ENCODE measurements around the gene ALDH2. TPM values are rescaled to one million over a fixed set of nuclear protein-coding genes. Genes with fewer than 3 reads are reported as not detected.
"Not testable (repeated sequence)": the region's sequence is repeated elsewhere in the genome, so short reads cannot be mapped to it uniquely, and the experiment has no call there.

Gene ALDH2
- 9.7 TPM for polyA plus RNA-seq (2013, experiment 1 of 2)
- 9.5 TPM for polyA plus RNA-seq (2013, experiment 2 of 2)

- H2BK5ac ChIP-seq (ENCODE audit: low read length), result no peak within 1 kb of the TSS
- H2BK15ac ChIP-seq (replicated peaks; ENCODE audit: low read depth), result no peak within 1 kb of the TSS
- H3K4ac ChIP-seq (ENCODE audit: low read depth, low read length), result peak within 1 kb of the TSS; percentile 76
- DNase-seq, result peak; percentile 93
- no peaks in the 10 kb centered on the region for H3K27me3 ChIP-seq (ENCODE audit: insufficient read depth, low read length, poor library complexity)
- peak within 1 kb of the TSS; percentile 99 for H3K4me2 ChIP-seq (ENCODE audit: low read length)
- H3K56ac ChIP-seq (ENCODE audit: low read length), result peak within 1 kb of the TSS; percentile 97
- H3K9ac ChIP-seq (ENCODE audit: low read length), result peak within 1 kb of the TSS; percentile 95
- peak within 1 kb of the TSS; percentile 80 for H3K23ac ChIP-seq (ENCODE audit: low read length)
- H3K36me3 ChIP-seq (ENCODE audit: control insufficient read depth, insufficient read depth, low read length), result no peaks in the 10 kb centered on the region
- peaks cover 2% of the 10 kb centered on the region for H3K79me2 ChIP-seq (ENCODE audit: control insufficient read depth, insufficient read depth, low read length)
- no peak within 1 kb of the TSS for H4K5ac ChIP-seq (ENCODE audit: low read length)
- WGBS (ENCODE audit: extremely low coverage, insufficient coverage, low lambda C conversion rate), result no CpG with 5 or more reads among the region's 73 CpGs
- H3K27ac ChIP-seq (ENCODE audit: low read depth, low read length), result peak within 1 kb of the TSS; percentile 71
- H4K8ac ChIP-seq (ENCODE audit: low read depth, low read length), result no peak within 1 kb of the TSS
- H3K4me3 ChIP-seq (ENCODE audit: low read length), result peak within 1 kb of the TSS; percentile 90
- H2AK5ac ChIP-seq (ENCODE audit: low read length), result peak within 1 kb of the TSS; percentile 92
- peaks cover 8% of the 10 kb centered on the region for H3K4me1 ChIP-seq (ENCODE audit: control insufficient read depth, low read depth, low read length)
- H3K18ac ChIP-seq (ENCODE audit: low read length), result peak within 1 kb of the TSS; percentile 95
- H3K79me1 ChIP-seq (ENCODE audit: low read length), result peaks cover 8% of the 10 kb centered on the region
- no peak within 1 kb of the TSS for H2BK120ac ChIP-seq (ENCODE audit: low read depth, low read length)
Observed at GRCh38 chr12:111766608-111767361, at the start of gene ALDH2. ALDH2 (plus strand) TSS chr12:111766933; CDS start chr12:111766983, 50 bp downstream.

- H2AK5ac ChIP-seq (ENCODE audit: low read length), result not testable (repeated sequence)
Observed at GRCh38 chr12:111719316-111719715, 47.4 kb upstream of the ALDH2 start.

GRCh38 chr12:111720457-111720856, 46.3 kb upstream of the ALDH2 start:
- WGBS (ENCODE audit: extremely low coverage, insufficient coverage, low lambda C conversion rate), result no CpG with 5 or more reads among the region's 6 CpGs
- Histone ChIP-seq H3K27me3 (ENCODE audit: insufficient read depth, low read length, poor library complexity) (no peaks in the 10 kb centered on the region), H3K36me3 (ENCODE audit: control insufficient read depth, insufficient read depth, low read length) (no peaks in the 10 kb centered on the region), H3K4me2 (ENCODE audit: low read length) (no peak overlapping the region), H4K8ac (ENCODE audit: low read depth, low read length) (no peak overlapping the region), H3K23ac (ENCODE audit: low read length) (no peak overlapping the region), H3K27ac (ENCODE audit: low read depth, low read length) (no peak overlapping the region), H2BK5ac (ENCODE audit: low read length) (no peak overlapping the region), H2BK120ac (ENCODE audit: low read depth, low read length) (no peak overlapping the region), H3K79me2 (ENCODE audit: control insufficient read depth, insufficient read depth, low read length) (no peaks in the 10 kb centered on the region), H3K9ac (ENCODE audit: low read length) (no peak overlapping the region), H3K56ac (ENCODE audit: low read length) (no peak overlapping the region), H2BK15ac (replicated peaks; ENCODE audit: low read depth) (no peak overlapping the region), H4K5ac (ENCODE audit: low read length) (no peak overlapping the region), H2AK5ac (ENCODE audit: low read length) (no peak overlapping the region), H3K79me1 (ENCODE audit: low read length) (no peaks in the 10 kb centered on the region), H3K18ac (ENCODE audit: low read length) (no peak overlapping the region), H3K4ac (ENCODE audit: low read depth, low read length) (no peak overlapping the region), H3K4me1 (ENCODE audit: control insufficient read depth, low read depth, low read length) (no peaks in the 10 kb centered on the region), H3K4me3 (ENCODE audit: low read length) (no peak overlapping the region)
- DNase-seq, result no peak

More at GRCh38 chr12:111719316-111719715, 47.4 kb upstream of the ALDH2 start:
- H2BK5ac ChIP-seq (ENCODE audit: low read length); H3K27me3 ChIP-seq (ENCODE audit: insufficient read depth, low read length, poor library complexity); H4K8ac ChIP-seq (ENCODE audit: low read depth, low read length); H4K5ac ChIP-seq (ENCODE audit: low read length); H2BK120ac ChIP-seq (ENCODE audit: low read depth, low read length); H3K79me2 ChIP-seq (ENCODE audit: control insufficient read depth, insufficient read depth, low read length); H3K27ac ChIP-seq (ENCODE audit: low read depth, low read length); H3K4me2 ChIP-seq (ENCODE audit: low read length); H2BK15ac ChIP-seq (replicated peaks; ENCODE audit: low read depth); H3K23ac ChIP-seq (ENCODE audit: low read length); DNase-seq; H3K9ac ChIP-seq (ENCODE audit: low read length); H3K4me1 ChIP-seq (ENCODE audit: control insufficient read depth, low read depth, low read length); H3K56ac ChIP-seq (ENCODE audit: low read length); H3K36me3 ChIP-seq (ENCODE audit: control insufficient read depth, insufficient read depth, low read length); H3K79me1 ChIP-seq (ENCODE audit: low read length); H3K4me3 ChIP-seq (ENCODE audit: low read length); H3K4ac ChIP-seq (ENCODE audit: low read depth, low read length); H3K18ac ChIP-seq (ENCODE audit: low read length): not testable (repeated sequence)
- no CpG with 5 or more reads among the region's 10 CpGs for WGBS (ENCODE audit: extremely low coverage, insufficient coverage, low lambda C conversion rate)

- H3K4me2 ChIP-seq (ENCODE audit: low read length); H3K4ac ChIP-seq (ENCODE audit: low read depth, low read length); H3K27me3 ChIP-seq (ENCODE audit: insufficient read depth, low read length, poor library complexity); H4K8ac ChIP-seq (ENCODE audit: low read depth, low read length); H3K36me3 ChIP-seq (ENCODE audit: control insufficient read depth, insufficient read depth, low read length); H2BK15ac ChIP-seq (replicated peaks; ENCODE audit: low read depth); H2BK5ac ChIP-seq (ENCODE audit: low read length); H4K5ac ChIP-seq (ENCODE audit: low read length); DNase-seq; H2AK5ac ChIP-seq (ENCODE audit: low read length); H3K4me3 ChIP-seq (ENCODE audit: low read length); H3K79me2 ChIP-seq (ENCODE audit: control insufficient read depth, insufficient read depth, low read length); H3K27ac ChIP-seq (ENCODE audit: low read depth, low read length); H3K23ac ChIP-seq (ENCODE audit: low read length); H2BK120ac ChIP-seq (ENCODE audit: low read depth, low read length); H3K18ac ChIP-seq (ENCODE audit: low read length); H3K56ac ChIP-seq (ENCODE audit: low read length); H3K4me1 ChIP-seq (ENCODE audit: control insufficient read depth, low read depth, low read length); H3K9ac ChIP-seq (ENCODE audit: low read length); H3K79me1 ChIP-seq (ENCODE audit: low read length): not testable (repeated sequence)
- WGBS (ENCODE audit: extremely low coverage, insufficient coverage, low lambda C conversion rate), result no CpG with 5 or more reads among the region's 46 CpGs
Observed at GRCh38 chr12:111723646-111724360, 42.9 kb upstream of the ALDH2 start.

- no peak overlapping the region for H2BK5ac ChIP-seq (ENCODE audit: low read length)
- no peak overlapping the region for H3K18ac ChIP-seq (ENCODE audit: low read length)
- no peak overlapping the region for H4K5ac ChIP-seq (ENCODE audit: low read length)
- H3K4me1 ChIP-seq (ENCODE audit: control insufficient read depth, low read depth, low read length), result no peaks in the 10 kb centered on the region
- H2BK15ac ChIP-seq (replicated peaks; ENCODE audit: low read depth), result no peak overlapping the region
- WGBS (ENCODE audit: extremely low coverage, insufficient coverage, low lambda C conversion rate), result no CpG with 5 or more reads among the region's 2 CpGs
- H2BK120ac ChIP-seq (ENCODE audit: low read depth, low read length), result no peak overlapping the region
- H3K36me3 ChIP-seq (ENCODE audit: control insufficient read depth, insufficient read depth, low read length), result no peaks in the 10 kb centered on the region
- H3K23ac ChIP-seq (ENCODE audit: low read length), result no peak overlapping the region
- H3K4ac ChIP-seq (ENCODE audit: low read depth, low read length), result no peak overlapping the region
- H3K9ac ChIP-seq (ENCODE audit: low read length), result no peak overlapping the region
- H2AK5ac ChIP-seq (ENCODE audit: low read length), result no peak overlapping the region
- no peaks in the 10 kb centered on the region for H3K79me2 ChIP-seq (ENCODE audit: control insufficient read depth, insufficient read depth, low read length)
- H3K27me3 ChIP-seq (ENCODE audit: insufficient read depth, low read length, poor library complexity), result no peaks in the 10 kb centered on the region
- H3K56ac ChIP-seq (ENCODE audit: low read length), result no peak overlapping the region
- H3K27ac ChIP-seq (ENCODE audit: low read depth, low read length), result no peak overlapping the region
- H3K79me1 ChIP-seq (ENCODE audit: low read length), result no peaks in the 10 kb centered on the region
- no peak overlapping the region for H4K8ac ChIP-seq (ENCODE audit: low read depth, low read length)
- no peak overlapping the region for H3K4me2 ChIP-seq (ENCODE audit: low read length)
- H3K4me3 ChIP-seq (ENCODE audit: low read length), result no peak overlapping the region
- no peak for DNase-seq
Observed at GRCh38 chr12:111728795-111729194, 37.9 kb upstream of the ALDH2 start.

Measured in mesendoderm (in vitro differentiated cells).